GM18519 (cell line): Measurements from ENCODE around the gene CLEC18B.
A peak's percentile ranks its signal among the peaks of the same experiment; 100 is the strongest.
"Not testable (repeated sequence)": the region's sequence is repeated elsewhere in the genome, so short reads cannot be mapped to it uniquely, and the experiment has no call there.

Experiments used
- ATAC-seq: cut with Tn5 transposase; IDR thresholded peaks from one replicate; pipeline ENCODE4 v1.9.1; 2021; ENCODE audit warnings: mild to moderate bottlenecking, moderate library complexity; ENCODE audit not compliant: unreplicated experiment, low FRiP score

Gene CLEC18B

GRCh38 chr16:74446866-74447265, 25.6 kb upstream of the CLEC18B start:
- no peak for ATAC-seq

- not testable (repeated sequence) for ATAC-seq
Measured at GRCh38 chr16:74443624-74444346, 22.5 kb upstream of the CLEC18B start.

GRCh38 chr16:74439685-74440084, 18.4 kb upstream of the CLEC18B start:
- no peak for ATAC-seq

GRCh38 chr16:74438492-74438979, 17.3 kb upstream of the CLEC18B start:
- no peak for ATAC-seq

GRCh38 chr16:74431516-74431915, 10.2 kb upstream of the CLEC18B start:
- ATAC-seq, result no peak

GRCh38 chr16:74430036-74430712, 8.9 kb upstream of the CLEC18B start:
- ATAC-seq, result peak; percentile 59

- not testable (repeated sequence) for ATAC-seq
Measured at GRCh38 chr16:74428493-74428892, 7.2 kb upstream of the CLEC18B start.

- not testable (repeated sequence) for ATAC-seq
Measured at GRCh38 chr16:74425751-74426150, 4.5 kb upstream of the CLEC18B start.

- not testable (repeated sequence) for ATAC-seq
Measured at GRCh38 chr16:74423721-74424120, 2.4 kb upstream of the CLEC18B start.

GRCh38 chr16:74422086-74422485, 808 bp upstream of the CLEC18B start:
- not testable (repeated sequence) for ATAC-seq

GRCh38 chr16:74421482-74421785, 156 bp upstream of the CLEC18B start:
- not testable (repeated sequence) for ATAC-seq

GRCh38 chr16:74419811-74420210, 1.5 kb downstream of the CLEC18B start:
- not testable (repeated sequence) for ATAC-seq

- not testable (repeated sequence) for ATAC-seq
Measured at GRCh38 chr16:74417897-74418296, 3.4 kb downstream of the CLEC18B start.

GRCh38 chr16:74413920-74414319, 7.4 kb downstream of the CLEC18B start:
- ATAC-seq, result not testable (repeated sequence)

- ATAC-seq, result not testable (repeated sequence)
Measured at GRCh38 chr16:74413485-74413884, 7.8 kb downstream of the CLEC18B start.

- not testable (repeated sequence) for ATAC-seq
Measured at GRCh38 chr16:74412775-74413390, 8.4 kb downstream of the CLEC18B start.

- not testable (repeated sequence) for ATAC-seq
Measured at GRCh38 chr16:74412138-74412774, 9.0 kb downstream of the CLEC18B start.

- ATAC-seq, result not testable (repeated sequence)
Measured at GRCh38 chr16:74410981-74411380, 10.3 kb downstream of the CLEC18B start.

GRCh38 chr16:74410057-74410957, 11.0 kb downstream of the CLEC18B start:
- not testable (repeated sequence) for ATAC-seq
